WTC11 (cell line): Measurements from ENCODE around the gene KRT4.

Experiments used
- CREB1 ChIP-seq: sonication (generic); formaldehyde crosslinking; IDR thresholded peaks from 2 replicates; pipeline ENCODE4 v1.8.0; 2023; ENCODE audit warnings: mild to moderate bottlenecking, missing genetic modification reagents
- IRF2 ChIP-seq: sonication (generic); formaldehyde crosslinking; IDR thresholded peaks from 2 replicates; pipeline ENCODE4 v1.8.0; 2022; ENCODE audit warnings: low read depth, missing genetic modification reagents, borderline replicate concordance
- ZBTB21 ChIP-seq: sonication (generic); formaldehyde crosslinking; IDR thresholded peaks from 2 replicates; pipeline ENCODE4 v1.8.1; 2023; ENCODE audit warnings: mild to moderate bottlenecking, missing genetic modification reagents, borderline replicate concordance
- ZNF138 ChIP-seq: sonication (generic); formaldehyde crosslinking; conservative IDR thresholded peaks from 2 replicates; pipeline ENCODE4 v1.8.1; 2022; ENCODE audit warnings: mild to moderate bottlenecking, moderate library complexity, missing genetic modification reagents
- TF ChIP-seq, protein P1 (sequence below): sonication (generic); formaldehyde crosslinking; IDR thresholded peaks from 2 replicates; pipeline ENCODE4 v1.8.1; 2023; ENCODE audit warnings: mild to moderate bottlenecking, moderate library complexity, missing genetic modification reagents
- TF ChIP-seq, protein P2 (sequence below): fragments of 200-600 bp; IDR thresholded peaks from 2 replicates; pipeline ENCODE4 v1.8.0; 2022; ENCODE audit warnings: antibody characterized with exemption

DNA sequence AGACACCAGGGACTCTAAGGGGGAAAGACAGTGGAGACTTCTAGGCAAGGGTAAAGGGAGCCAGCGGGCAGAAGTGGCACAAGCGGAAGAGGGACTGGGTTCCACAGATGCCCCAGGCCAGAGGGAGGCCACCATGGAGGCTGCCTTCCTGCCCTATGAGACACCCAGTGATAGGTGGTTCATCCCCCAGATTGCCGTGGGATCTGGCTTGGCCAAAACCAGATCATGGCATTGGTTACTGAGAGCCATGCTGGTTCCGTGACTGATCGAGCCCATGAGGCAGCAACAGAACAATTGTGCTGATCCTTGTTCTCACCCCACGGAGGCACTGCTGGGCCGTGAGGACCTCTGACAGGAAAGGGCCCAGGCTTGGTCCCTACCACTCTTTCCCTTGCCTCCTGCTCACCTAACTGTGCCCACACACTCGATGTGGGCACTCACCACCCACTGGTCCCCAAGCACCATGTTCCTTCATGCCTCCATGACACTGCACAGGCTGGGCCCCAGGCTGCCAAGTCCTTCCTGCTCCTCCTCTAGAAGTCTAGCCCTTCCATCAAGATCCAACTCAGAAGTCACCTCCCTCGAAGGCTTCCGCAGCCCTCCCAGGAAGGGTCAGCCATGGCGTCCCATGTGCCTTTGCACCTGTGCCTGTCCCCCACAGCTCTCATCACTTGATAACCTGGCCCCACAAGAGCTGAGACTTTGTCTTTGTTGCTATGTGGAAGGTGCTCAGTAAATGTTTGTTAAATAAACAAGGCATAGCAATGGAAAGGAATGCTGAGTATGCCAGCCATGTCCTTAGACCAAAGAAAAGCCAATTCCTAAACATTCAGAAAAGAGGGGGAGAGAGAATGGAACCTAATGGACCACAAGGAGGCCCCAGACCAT, 12.9 kb upstream of the KRT4 start:
- no peak for TF ChIP-seq ZBTB21 (CRISPR knock-in tag)
- no peak for TF ChIP-seq ZNF138
- TF ChIP-seq, protein P1, sequence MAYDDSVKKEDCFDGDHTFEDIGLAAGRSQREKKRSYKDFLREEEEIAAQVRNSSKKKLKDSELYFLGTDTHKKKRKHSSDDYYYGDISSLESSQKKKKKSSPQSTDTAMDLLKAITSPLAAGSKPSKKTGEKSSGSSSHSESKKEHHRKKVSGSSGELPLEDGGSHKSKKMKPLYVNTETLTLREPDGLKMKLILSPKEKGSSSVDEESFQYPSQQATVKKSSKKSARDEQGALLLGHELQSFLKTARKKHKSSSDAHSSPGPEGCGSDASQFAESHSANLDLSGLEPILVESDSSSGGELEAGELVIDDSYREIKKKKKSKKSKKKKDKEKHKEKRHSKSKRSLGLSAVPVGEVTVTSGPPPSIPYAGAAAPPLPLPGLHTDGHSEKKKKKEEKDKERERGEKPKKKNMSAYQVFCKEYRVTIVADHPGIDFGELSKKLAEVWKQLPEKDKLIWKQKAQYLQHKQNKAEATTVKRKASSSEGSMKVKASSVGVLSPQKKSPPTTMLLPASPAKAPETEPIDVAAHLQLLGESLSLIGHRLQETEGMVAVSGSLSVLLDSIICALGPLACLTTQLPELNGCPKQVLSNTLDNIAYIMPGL (CRISPR knock-in tag) = no peak
- TF ChIP-seq, protein P2, sequence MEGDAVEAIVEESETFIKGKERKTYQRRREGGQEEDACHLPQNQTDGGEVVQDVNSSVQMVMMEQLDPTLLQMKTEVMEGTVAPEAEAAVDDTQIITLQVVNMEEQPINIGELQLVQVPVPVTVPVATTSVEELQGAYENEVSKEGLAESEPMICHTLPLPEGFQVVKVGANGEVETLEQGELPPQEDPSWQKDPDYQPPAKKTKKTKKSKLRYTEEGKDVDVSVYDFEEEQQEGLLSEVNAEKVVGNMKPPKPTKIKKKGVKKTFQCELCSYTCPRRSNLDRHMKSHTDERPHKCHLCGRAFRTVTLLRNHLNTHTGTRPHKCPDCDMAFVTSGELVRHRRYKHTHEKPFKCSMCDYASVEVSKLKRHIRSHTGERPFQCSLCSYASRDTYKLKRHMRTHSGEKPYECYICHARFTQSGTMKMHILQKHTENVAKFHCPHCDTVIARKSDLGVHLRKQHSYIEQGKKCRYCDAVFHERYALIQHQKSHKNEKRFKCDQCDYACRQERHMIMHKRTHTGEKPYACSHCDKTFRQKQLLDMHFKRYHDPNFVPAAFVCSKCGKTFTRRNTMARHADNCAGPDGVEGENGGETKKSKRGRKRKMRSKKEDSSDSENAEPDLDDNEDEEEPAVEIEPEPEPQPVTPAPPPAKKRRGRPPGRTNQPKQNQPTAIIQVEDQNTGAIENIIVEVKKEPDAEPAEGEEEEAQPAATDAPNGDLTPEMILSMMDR = no peak
- TF ChIP-seq CREB1 (CRISPR knock-in tag) = no peak
- TF ChIP-seq IRF2 = no peak
